ENCODE results near the gene TSBP1.
"Not testable (repeated sequence)": the region's sequence is repeated elsewhere in the genome, so short reads cannot be mapped to it uniquely, and the experiment has no call there.

TSBP1 gene

DNA sequence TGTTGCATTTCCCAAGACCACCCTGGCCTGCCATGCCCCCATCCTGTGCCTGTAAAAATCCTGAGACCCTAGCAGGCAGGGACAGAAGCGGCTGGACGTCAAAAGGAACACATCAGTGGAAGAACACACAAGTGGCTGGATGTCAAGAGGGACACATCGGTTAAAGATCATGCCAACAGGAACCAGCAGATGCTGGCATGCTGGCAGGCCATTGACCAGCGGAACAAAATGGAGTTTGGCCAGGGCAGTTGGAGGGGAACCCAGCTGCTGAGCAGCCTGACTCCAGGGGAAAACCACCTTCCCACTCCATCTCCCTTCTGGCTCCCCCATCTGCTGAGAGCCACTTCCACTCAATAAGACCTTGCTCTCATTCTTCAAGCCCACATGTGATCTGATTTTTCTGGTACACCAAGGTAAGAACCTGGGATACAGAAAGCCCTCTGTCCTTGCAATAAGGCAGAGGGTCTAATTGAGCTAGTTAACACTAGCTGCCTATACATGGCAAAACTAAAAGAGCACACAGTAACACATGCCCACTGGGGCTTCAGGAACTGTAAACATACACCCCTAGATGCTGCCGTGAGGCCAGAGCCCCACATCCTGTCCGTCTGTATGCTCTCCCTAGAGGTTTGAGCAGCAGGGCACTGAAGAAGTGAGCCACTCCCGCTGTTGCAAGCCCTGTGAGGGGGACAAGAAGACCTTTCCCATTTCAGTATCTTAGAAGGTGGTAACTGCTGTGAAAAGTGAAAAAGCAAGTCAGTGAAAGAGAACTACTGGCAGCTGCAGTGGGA is 4.2 kb upstream of the TSBP1 start:
- no peak for DNase-seq

DNA sequence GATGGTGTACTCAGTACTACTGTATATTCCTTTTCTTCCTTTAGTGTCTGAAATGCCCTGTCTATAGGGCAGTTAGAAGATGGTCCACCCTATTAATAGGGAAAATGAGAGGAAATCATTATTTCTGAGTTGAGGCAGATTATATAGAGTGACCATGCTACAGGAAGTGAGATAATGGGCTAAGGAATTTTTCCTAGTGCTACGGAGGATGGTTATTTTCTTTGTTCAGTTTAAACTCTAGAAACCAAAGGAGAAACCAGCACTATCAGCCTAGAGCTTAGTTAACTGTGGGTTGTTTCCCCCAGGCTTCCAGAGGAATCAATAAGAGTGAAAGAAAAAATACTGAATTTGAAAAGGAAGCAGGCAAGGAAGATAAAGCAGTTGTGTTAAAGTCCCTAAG is 474 bp downstream of the TSBP1 start:
- no peak for DNase-seq

DNA sequence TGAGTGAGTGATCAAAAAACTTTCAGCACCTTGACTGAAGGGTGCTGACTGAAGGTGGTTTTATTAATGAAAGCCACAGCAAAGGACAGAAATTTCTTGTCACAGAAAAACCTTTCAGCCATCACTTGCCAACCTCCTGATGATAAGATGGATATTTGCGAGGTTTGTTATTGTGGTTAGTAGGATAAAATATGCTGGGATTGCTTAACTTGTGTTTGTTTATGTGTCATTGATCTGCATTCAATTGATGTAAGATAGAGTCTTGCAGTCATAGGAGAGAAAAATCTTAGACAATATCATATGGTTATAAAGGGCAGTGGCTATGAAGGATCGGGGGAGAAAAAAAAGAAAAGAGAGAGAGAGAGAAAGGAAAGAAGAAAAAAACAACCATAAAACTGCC is 1.2 kb downstream of the TSBP1 start:
- no peak for DNase-seq

DNA sequence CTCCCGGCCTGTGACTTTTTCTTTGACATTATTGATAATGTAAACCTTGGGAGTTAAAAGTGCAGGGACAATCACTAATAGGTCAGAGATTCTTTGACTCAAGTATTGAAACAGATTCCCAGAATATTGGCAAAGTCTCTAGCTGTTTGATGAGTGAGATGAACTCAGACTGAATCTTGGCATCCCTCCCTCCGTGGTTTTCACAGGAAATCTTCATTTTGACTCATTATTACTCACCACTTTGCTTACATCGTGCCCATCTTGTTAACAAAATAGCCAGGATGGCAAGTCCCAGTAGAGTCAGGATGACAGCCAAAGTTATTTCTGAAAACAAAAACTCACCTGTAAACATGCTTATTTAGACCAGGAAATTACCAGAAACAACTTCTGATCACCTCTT is 2.0 kb downstream of the TSBP1 start:
- no peak for DNase-seq

DNA sequence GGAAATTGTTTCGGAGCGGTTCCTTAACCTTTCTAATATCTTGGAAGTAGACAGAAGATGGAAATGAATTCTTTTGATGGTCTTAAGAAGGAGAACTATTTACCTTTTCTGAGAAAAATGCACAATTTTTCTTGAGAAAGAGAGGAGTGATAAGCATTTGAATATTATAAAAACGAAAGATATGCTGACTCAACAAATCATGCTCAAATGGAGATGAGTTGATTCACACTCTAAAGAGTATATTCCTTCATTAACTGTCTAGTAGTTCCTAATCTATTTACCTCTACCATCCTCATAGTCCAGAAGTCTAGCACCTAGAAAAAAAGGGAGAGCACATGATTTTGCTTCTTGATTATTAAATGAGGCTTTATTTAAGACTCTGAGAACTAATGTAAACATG is 4.1 kb downstream of the TSBP1 start:
- no peak for DNase-seq

DNA sequence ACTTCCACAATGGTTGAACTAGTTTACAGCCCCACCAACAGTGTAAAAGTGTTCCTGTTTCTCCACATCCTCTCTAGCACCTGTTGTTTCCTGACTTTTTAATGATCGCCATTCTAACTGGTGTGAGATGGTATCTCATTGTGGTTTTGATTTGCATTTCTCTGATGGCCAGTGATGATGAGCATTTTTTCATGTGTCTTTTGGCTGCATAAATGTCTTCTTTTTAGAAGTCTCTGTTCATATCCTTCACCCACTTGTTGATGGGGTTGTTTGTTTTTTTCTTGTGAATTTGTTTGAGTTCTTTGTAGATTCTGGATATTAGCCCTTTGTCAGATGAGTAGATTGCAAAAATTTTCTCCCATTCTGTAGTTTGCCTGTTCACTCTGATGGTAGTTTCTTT is 12.5 kb downstream of the TSBP1 start:
- DNase-seq: not testable (repeated sequence)

DNA sequence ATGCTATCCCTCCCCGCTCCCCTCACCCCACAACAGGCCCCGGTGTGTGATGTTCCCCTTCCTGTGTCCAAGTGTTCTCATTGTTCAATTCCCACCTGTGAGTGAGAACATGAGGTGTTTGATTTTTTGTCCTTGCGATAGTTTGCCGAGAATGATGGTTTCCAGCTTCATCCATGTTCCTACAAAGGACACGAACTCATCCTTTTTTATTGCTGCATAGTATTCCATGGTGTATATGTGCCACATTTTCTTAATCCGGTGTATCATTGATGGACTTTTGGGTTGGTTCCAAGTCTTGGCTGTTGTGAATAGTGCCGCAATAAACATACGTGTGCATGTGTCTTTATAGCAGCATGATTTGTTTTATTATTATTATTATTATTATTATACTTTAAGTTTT is 13.2 kb downstream of the TSBP1 start:
- not testable (repeated sequence) for DNase-seq

DNA sequence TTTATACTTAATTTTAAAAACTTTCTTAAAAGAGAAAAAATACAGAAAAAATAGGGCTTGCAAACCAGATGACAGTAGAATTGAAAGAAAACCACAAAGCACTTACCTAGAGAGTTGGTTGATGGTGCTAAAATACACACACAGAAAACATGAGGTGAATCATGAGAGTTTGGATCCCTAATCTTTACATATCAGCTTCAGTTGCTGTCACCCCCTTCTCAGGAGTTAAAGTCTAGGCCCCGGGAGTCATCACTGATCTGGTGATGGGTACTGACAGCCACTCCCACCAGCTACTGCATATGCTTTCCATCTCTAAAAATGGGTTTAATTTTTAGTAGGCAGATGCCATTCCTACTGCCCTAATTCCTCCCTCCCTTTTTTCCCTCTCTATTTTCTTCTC is 16.7 kb downstream of the TSBP1 start:
- DNase-seq: no peak

DNA sequence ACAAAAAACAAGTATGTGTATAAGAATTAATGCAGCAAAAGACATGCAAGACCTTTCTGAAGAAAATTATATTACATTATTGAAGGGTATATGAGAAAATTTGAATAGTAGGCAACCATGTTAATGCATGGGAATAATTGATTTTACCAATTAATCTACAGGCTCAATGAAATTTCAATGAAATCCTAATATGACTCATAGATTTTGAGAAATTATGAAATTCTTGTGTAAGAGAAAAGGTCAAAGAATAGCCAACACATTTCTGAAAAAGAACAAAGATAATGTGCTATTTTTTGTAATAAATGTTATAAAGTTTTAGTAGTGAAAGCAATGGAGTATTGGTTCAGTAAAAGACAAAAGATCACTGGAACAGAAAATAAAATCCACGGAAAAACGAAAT is 18.4 kb downstream of the TSBP1 start:
- DNase-seq: no peak

DNA sequence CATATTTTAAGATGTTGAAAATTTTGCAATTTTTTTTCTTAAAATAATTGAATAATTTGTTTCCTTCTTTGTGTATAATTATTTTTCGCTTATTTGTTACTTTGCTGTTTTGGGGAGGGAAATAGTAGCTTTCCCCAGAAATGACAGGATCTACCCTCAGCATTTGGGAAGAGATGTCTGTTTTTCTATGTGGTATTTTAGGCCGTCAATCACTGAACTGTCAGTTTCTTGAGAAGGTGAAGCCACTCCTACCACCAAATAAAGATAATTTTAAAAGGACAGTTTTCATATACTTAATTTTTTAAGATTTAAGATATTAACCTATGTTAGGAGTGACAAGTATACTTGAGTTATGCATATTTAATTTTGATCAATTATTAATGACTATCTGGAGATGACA is 31.5 kb downstream of the TSBP1 start:
- no peak for DNase-seq

DNA sequence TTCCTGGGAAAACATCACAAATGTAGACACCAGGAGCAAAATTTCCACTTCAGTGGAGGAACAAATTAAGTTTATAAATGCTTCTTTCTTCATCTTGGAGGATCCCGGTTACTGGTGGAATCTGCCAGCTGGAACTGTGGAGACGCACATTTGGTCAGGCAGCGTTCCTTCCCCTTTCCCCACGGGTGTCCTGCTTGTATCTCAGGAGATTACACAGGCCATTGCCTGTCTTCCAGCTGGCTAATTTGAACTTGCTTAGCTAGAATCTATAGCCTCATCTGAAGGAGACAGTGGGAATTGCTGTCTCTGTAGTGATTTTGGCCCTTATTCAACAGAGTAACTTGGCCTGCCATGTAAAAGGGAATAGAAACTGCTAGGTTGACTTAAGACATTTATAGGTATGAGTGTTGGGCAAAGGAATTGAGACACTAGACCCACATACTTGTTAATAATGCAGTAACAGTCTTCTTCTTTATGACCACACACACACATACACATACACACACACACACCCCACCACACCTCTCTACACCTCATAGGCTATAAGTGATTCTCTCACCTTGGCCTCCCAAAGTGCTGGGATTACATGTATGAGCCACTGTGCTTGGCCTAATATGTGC is 34.4 kb downstream of the TSBP1 start:
- DNase-seq: no peak

DNA sequence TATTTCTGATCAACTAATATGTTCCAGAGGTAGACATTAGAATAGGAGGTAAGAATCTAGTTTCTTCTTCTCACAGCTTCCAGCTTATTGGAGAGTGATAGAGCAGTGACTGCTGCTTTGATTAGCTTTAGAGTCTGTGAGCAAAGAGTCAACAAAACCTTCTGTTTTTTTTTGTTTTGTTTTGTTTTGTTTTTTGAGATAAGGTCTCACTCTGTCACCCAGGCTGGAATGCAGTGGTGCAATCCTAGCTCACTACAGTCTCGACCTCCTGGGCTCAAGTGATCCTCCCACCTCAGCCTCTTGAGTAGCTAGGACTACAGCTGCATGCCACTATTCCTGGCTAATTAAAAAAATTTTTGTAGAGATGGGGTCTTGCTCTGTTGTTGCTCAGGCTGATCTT is 39.3 kb downstream of the TSBP1 start:
- DNase-seq: no peak

DNA sequence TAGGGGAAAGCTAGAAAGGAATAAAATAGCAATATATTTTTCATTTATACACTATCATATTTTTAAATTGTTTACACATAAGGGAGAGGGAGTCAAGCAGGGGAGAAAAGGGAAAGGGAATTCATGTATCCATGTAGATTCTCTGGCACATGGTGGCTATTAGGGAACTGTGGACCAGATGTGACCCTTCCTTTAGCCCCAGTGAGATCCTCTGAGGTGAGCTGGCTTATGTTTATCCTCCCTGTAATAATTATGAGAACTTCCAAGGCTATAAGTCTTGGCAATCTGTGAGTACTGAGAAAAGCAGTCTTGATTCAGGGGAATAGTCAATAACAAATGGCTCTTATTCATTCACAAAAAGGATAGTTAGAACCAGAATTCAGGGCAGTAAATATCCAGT is 42.6 kb downstream of the TSBP1 start:
- DNase-seq: no peak

DNA sequence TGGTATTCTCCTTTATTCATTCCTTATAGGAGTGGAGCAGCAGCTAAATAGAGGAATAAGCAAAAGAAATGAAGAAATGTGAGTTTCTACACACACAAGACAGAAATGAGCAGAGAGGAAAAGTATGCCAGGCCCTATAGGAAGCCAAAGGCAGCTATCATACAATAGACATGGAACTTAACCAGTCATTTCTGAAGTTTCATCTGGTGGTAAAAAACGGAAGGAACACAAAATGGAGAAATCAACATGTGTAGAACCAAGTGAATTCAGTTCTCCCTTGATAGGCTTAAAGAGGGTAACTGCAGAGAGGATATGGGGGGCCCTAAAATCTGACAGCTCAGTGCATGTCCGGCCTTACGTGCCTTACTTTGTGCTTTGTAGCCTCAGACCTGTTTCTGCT is 44.6 kb downstream of the TSBP1 start:
- DNase-seq: no peak

DNA sequence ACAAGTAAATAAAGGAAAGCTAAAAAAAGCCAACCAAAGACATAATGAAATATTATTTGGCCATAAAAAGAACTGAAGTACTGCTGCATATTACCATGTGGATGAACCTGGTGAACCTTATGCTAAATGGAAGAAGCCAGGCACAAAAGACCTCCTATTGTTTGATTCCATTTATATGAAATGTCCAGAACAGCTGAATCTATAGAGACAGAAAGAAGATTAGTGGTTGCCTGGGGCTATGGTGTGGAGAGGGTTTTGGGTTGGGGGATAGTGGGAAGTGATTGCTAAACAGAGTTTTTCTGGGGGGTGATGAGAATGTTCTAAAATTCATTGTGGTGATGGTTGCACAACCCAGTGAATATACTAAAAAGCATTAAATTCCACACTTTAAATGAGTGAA is 53.2 kb downstream of the TSBP1 start:
- DNase-seq: no peak

DNA sequence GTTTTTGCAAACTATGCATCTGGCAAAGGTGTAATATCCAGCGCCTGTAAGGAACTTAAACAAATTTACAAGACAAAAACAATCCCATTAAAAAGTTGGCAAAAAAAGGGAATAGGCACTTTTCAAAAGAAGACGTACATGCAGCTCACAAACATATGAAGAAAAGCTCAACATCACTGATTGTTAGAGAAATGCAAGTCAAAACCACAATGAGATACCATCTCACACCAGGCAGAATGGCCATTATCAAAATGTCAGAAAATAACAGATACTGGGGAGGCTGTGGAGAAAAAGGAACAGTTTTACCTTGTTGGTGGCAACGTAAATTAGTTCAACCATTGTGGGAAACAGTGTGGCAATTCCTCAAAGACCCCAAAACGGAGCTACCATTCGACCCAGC is 54.2 kb downstream of the TSBP1 start:
- DNase-seq: no peak

DNA sequence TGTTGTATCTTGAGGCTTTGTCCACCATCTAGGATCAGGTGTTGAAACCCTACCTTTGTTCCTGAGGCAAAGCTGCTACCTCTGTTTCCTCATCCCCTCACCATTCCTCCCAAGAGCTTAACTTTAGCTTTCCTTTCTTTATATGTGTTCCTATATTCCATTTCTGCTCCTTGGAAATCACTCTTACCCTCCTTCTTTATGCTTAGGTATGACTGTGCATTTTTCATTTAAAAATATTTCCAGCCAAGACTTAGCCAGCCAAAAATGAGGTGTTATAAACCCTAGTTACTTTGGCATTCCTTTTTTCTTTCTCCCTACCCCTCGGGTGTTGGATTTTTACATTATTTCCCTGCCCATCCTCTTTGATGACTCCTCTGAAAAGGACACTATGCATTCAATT is 57.7 kb downstream of the TSBP1 start:
- DNase-seq: no peak

DNA sequence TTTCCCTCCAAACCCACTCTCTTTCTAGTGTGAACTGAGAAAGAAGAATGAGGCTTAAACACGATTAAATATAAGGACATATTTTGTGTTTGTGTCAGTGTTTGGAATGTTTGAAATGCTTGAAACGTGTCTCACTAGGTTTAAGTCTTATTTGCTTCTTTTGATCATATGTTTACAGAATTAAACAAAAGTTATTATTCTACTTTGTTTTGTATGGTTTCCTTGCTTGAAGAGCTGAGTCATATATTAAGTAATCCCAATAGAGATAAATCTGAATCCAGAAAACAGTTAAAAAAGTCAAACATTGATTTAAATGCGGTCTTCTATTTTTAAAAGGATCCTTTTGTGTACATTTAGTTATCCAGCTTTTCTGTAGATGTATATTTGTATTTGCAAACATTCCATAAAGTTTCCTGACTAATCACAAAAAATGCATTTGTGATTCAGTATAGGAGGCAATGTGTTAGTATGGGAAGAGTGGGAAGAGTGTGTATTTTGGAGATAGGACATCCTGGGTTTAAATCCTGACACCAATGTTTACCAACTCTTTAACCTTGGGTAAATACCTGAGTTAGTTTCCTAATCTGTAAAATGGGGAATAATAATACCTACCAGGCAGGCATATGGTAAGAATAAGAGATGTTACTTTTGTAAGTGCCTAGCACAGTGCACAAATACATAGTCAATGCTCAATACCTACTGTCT is 72.9 kb downstream of the TSBP1 start:
- DNase-seq: no peak

DNA sequence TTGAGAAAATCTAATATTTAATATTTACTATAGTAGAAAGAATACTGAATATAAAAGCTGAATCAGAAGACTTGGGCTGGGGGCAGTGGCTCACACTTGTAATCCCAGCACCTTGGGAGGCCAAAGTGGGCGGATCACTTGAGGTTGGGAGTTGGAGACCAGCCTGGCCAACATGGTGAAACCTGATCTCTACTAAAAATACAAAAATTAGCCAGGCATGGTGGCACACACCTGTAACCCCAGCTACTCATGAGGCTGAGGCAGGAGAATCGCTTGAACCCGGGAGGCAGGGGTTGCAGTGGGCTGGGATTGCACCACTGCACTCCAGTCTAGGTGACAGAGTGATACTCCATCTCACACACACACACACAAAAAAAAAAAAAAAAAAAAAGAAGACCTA is 76.7 kb downstream of the TSBP1 start:
- DNase-seq: not testable (repeated sequence)

DNA sequence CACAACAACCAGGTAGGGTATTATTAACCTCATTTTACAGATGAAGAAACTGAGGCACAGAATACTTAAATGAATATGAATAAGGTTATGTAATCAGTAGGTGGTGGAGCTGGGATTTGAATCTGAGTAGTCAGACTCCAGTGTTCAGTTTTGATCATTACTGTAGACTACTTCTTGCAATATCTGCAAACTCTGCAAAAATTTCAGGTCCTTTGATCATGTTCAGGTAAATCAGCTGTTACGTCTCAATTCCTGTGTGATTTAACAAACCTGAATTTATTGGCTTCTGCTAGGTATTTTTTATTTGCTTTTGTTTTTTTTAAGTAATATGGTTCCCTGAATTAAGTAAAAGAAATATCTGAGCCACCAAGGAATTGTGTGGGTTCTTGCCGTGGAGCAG is 77.1 kb downstream of the TSBP1 start:
- no peak for DNase-seq

DNA sequence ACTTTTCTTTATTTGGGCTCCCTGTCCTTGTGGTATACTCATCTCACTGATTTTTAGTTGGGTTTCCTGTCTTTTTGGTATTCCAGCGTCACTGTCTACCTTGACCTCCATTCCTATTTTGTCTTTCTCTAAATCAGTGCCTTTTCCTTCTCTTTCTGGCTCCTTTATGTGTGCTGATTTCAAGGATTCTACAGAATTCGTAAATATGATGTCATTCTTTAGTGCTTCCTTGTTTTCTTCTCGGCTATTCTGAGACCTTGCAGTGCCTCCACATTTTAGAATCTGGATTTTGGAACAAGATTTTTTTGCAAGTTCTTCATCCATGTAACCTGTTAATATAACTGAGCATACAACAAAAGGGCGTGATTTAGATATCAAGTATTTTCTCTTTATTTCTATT is 78.0 kb downstream of the TSBP1 start:
- no peak for DNase-seq

DNA sequence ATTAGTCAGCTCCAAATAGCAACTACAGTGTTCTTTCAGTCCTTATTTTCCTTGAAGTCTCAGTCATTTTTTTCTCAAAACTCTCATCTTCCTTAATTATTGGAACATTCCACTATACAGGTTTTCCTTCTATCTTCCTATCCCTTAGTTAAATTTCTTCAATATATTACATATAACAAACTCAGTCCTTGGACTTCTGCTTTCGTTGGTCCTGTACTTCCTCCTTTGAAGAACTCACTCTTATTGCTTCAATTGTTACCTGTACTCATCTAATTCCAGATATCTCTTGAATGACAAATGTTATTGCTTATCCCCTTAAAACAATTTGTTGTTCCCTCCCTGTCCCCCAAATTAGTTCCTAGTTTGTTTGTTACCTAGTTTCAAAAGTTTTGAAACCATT is 80.2 kb downstream of the TSBP1 start:
- no peak for DNase-seq

DNA sequence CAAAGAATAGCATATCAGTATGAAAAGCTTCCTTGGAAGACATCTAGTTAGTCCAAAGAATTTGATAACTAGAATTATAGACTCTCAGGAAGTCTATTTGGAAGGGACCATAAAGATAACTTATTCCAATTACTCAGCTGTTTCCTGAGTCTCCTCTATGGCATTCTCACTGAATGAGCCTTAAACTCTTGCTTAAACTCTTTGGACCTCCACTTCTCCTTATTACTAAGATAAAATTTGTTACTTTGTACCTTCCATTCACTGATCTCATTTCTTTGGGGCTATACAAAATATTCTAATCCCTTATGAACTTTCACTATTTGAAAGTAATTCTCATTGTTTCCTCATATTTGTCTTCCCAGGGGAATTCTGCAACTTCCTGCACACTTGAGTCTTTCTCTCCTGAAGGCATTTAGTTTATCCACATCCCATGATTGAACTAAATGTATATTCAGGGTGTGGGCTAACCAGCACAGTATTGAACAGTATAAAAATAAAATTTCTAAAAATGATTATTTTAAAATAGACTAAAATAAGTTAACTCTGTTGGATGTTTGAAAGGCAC is 80.7 kb downstream of the TSBP1 start:
- no peak for DNase-seq

DNA sequence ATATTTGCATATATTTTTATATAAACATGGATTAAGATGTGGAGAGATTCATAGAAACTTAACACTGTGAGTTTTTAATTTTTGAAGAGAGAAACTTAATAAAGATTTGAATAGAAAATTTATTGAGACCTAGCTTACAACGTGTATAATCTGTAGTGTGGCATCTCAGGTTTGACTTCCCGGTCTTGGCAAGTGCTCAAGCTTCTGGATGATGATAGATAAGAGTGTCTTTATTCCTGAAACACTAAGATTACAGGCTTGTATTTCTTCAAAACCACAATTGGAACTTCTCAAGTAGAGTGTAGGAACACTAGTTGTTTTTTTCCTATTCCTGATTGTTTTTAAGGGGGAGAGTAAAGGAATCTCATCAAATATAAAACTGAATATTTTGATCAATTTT is 83.3 kb downstream of the TSBP1 start:
- DNase-seq: no peak
